ENCODE measurements around the gene GRM6. TPM values are rescaled to one million over a fixed set of nuclear protein-coding genes. Genes with fewer than 3 reads are reported as not detected.

The GRM6 gene
- total RNA-seq, 1 experiment from 2014 or later = not detected

GRCh38 chr5:178995341-178995690 lies 196 bp upstream of the GRM6 start:
- H3K4me2 ChIP-seq = no peak overlapping the region
- H3K9me2 ChIP-seq (ENCODE audit: insufficient read depth) = no peaks in the 10 kb centered on the region
- peaks cover 64% of the 10 kb centered on the region for H3K27me3 ChIP-seq (ENCODE audit: insufficient read depth, low read depth)
- ChIA-PET POLR2A (ENCODE audit: unreplicated experiment) (no interaction called here), CTCF (no interaction called here)
- H3K79me2 ChIP-seq (ENCODE audit: low read depth) = no peaks in the 10 kb centered on the region
- no peak overlapping the region for H2AFZ ChIP-seq
- TF ChIP-seq CTCF (conservative IDR thresholded peaks at IDR 0.05) (no peak), EZH2 (IDR thresholded peaks at IDR 0.05; ENCODE audit: low read depth) (no peak)
- BruUV-seq (replicated peaks) = no TSS peak
- intact Hi-C loops (cut with micrococcal nuclease; ENCODE audit: unreplicated experiment) = no loop called here
- no peaks in the 10 kb centered on the region for H3K4me1 ChIP-seq (replicated peaks; ENCODE audit: insufficient read depth)
- H3K9me3 ChIP-seq (ENCODE audit: insufficient read depth, low read depth) = no peaks in the 10 kb centered on the region
- no peak overlapping the region for H3K27ac ChIP-seq
- no peak for DNase-seq
- no peaks in the 10 kb centered on the region for H4K20me1 ChIP-seq (ENCODE audit: insufficient read depth)
- no peaks in the 10 kb centered on the region for H3K36me3 ChIP-seq (ENCODE audit: low read depth)
- H3K4me3 ChIP-seq = no peak overlapping the region
- H3F3A ChIP-seq (ENCODE audit: insufficient read depth, low read depth) = no peaks in the 10 kb centered on the region

- Histone ChIP-seq H3K4me1 (replicated peaks; ENCODE audit: insufficient read depth) (no peaks in the 10 kb centered on the region), H3K4me2 (no peak overlapping the region), H3K27ac (no peak overlapping the region), H3K9me3 (ENCODE audit: insufficient read depth, low read depth) (no peaks in the 10 kb centered on the region), H3K36me3 (ENCODE audit: low read depth) (no peaks in the 10 kb centered on the region), H3K27me3 (ENCODE audit: insufficient read depth, low read depth) (peaks cover 63% of the 10 kb centered on the region), H3K9me2 (ENCODE audit: insufficient read depth) (no peaks in the 10 kb centered on the region), H2AFZ (no peak overlapping the region), H3K4me3 (no peak overlapping the region), H4K20me1 (ENCODE audit: insufficient read depth) (no peaks in the 10 kb centered on the region), H3K79me2 (ENCODE audit: low read depth) (no peaks in the 10 kb centered on the region), H3F3A (ENCODE audit: insufficient read depth, low read depth) (no peaks in the 10 kb centered on the region)
- TF ChIP-seq CTCF (conservative IDR thresholded peaks at IDR 0.05) = no peak
- no peak for TF ChIP-seq EZH2 (IDR thresholded peaks at IDR 0.05; ENCODE audit: low read depth)
- ChIA-PET CTCF (no interaction called here), POLR2A (ENCODE audit: unreplicated experiment) (no interaction called here)
- intact Hi-C loops (cut with micrococcal nuclease; ENCODE audit: unreplicated experiment) = no loop called here
- no peak for DNase-seq
- BruUV-seq (replicated peaks) = no TSS peak
These were observed 1.1 kb downstream of the GRM6 start for GRCh38 chr5:178993955-178994579.

- no peak for TF ChIP-seq CTCF (conservative IDR thresholded peaks at IDR 0.05)
- Histone ChIP-seq H3K9me2 (ENCODE audit: insufficient read depth) (no peaks in the 10 kb centered on the region), H3K4me3 (no peak overlapping the region), H2AFZ (no peak overlapping the region), H4K20me1 (ENCODE audit: insufficient read depth) (no peaks in the 10 kb centered on the region), H3K4me1 (replicated peaks; ENCODE audit: insufficient read depth) (no peaks in the 10 kb centered on the region), H3K36me3 (ENCODE audit: low read depth) (no peaks in the 10 kb centered on the region), H3K4me2 (no peak overlapping the region), H3K79me2 (ENCODE audit: low read depth) (no peaks in the 10 kb centered on the region), H3F3A (ENCODE audit: insufficient read depth, low read depth) (no peaks in the 10 kb centered on the region), H3K9me3 (ENCODE audit: insufficient read depth, low read depth) (no peaks in the 10 kb centered on the region), H3K27me3 (ENCODE audit: insufficient read depth, low read depth) (peaks cover 61% of the 10 kb centered on the region), H3K27ac (no peak overlapping the region)
- BruUV-seq (replicated peaks) = no TSS peak
- ChIA-PET CTCF (no interaction called here), POLR2A (ENCODE audit: unreplicated experiment) (no interaction called here)
- no peak for DNase-seq
- intact Hi-C loops (cut with micrococcal nuclease; ENCODE audit: unreplicated experiment) = no loop called here
These were observed 1.8 kb downstream of the GRM6 start for GRCh38 chr5:178993236-178993765.
